SH-SY5Y (cell line): Measurements from ENCODE around the gene ITPKA.

ENCODE experiments used
- GATA2 ChIP-seq: IDR thresholded peaks from 2 replicates; pipeline ENCODE4 v1.6.1; 2011; ENCODE audit warnings: mild to moderate bottlenecking, low read depth, low read length
- GATA3 ChIP-seq: IDR thresholded peaks from 2 replicates; pipeline ENCODE4 v1.6.1; 2011; ENCODE audit warnings: low read depth, mild to moderate bottlenecking, low read length, moderate library complexity

- TF ChIP-seq GATA3, result no peak
- no peak for TF ChIP-seq GATA2
Measured at GRCh38 chr15:41513506-41514227, 20.0 kb downstream of the ITPKA start, which contains the start of gene LTK.
